K562 treated with DMSO at 1 percent for 12 hours (cell line): ENCODE results near the gene RIPOR3. TPM values are rescaled to one million over a fixed set of nuclear protein-coding genes. Genes with fewer than 3 reads are reported as not detected.

ENCODE experiments used
- total RNA-seq: library from RNA; unstranded; fragments of 300-600 nt; gene quantifications from 2 replicates; pipeline ENCODE4 v1.2.3, GENCODE V29; 2022; ENCODE audit not compliant: insufficient read depth

The RIPOR3 gene
- 10.4 and 27.7 TPM in 2 replicates for total RNA-seq

GRCh38 chr20:50690650-50691572, at the start of gene RIPOR3:
Gene RIPOR3, minus strand, starts transcription at chr20:50691542. Its CDS starts 414 bp downstream, at chr20:50691128.

GRCh38 chr20:50731055-50731929, 40.0 kb upstream of the RIPOR3 start, which contains the start of gene PARD6B:
Gene PARD6B, plus strand, starts transcription at chr20:50731580. Its CDS starts 207 bp downstream, at chr20:50731787.

Other genes starting within 250 kb of the RIPOR3 start
- gene PTPN1, start 181.2 kb downstream of the RIPOR3 start, total RNA-seq: 25.1 and 70.0 TPM in 2 replicates
- 1.1 and 3.2 TPM in 2 replicates for gene PARD6B, start 40.0 kb upstream of the RIPOR3 start, total RNA-seq
- gene BCAS4, start 103.5 kb upstream of the RIPOR3 start, total RNA-seq: 0.17 TPM in 1 of 2 replicates, not detected in the other
- 17.4 and 47.1 TPM in 2 replicates for gene ADNP, start 239.9 kb upstream of the RIPOR3 start, total RNA-seq